HG03378 (cell line): ENCODE data around the gene CCDC50.

ENCODE experiments used
- ATAC-seq: cut with Tn5 transposase; IDR thresholded peaks from one replicate; pipeline ENCODE4 v1.9.1; 2021; ENCODE audit warnings: mild to moderate bottlenecking, moderate library complexity; ENCODE audit not compliant: unreplicated experiment

The CCDC50 gene

DNA sequence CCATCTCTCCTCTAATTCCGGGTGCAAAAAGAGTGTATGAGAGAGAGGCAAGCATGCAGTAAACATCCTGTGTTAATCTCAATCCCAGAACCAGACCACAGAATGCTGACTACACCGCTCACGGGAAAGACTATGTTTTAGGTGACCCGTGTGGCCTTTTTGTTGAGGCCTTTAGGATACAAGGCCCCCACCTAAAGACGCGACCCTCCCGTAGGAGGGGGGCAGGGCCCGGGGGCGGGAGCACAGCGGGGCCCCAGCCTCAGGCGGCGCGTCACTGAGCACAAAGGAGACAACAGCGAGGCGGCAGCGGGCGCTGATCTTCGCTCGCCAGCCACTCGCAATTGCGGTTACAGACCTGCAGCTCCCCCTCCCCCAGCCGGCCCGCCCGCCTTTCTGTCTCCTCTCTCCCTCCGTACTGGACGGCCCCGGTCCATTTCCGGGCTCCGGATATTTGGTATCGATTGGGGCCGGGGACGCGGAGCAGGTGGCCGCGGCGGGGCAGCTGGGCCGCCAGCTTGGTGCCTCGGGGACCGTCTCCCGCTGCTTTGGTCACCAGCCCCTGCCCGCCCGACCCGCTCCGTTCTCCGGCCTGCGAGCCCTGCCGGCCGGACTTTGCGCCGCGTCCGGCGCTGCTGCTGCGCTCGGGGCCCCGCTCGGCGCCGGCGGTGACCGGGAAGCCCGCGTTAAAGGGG lies at the start of gene CCDC50:
TSS of gene CCDC50 (plus strand) at position 433 of the 692 bp plus-strand sequence. CDS start 281 bp downstream, outside the sequence.
- peak; percentile 57 for ATAC-seq

DNA sequence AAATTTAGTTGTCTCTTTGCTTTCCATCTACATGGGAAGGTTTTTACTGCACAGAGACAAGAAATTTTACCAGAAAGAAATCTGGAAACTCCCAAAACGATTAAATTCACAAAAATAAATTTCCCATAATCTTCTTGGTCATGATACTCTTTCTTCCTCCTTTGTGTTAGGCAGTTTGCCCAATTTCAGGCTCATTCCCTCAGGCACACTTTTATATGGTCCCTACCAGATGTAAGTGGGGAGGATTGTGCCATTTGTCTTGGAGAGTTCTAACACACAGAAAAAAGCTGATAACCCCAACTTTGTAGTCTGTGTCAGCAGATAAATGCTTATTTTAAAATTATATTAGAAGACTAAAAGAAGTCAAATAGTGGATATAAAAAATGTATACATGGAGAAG lies 49.1 kb upstream of the CCDC50 start:
- no peak for ATAC-seq

DNA sequence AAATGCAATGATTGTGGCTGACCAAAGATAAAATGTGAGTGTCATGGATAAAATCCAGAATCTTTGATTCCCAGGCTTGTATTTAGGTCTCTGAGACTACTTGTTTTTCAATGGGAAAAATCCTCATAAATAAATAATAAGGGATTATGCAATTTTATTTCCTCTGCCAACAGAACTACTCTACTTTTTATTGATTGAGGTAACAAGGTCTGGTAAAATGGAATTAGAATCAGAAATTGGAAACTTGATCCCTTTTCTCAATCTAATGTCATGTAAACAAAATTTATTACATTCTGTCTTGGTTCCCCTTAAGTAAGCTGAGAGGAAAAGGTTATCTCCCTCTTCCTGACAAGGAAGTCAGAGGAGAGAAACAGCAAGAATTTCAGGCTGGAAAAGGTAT lies 48.3 kb upstream of the CCDC50 start:
- no peak for ATAC-seq

DNA sequence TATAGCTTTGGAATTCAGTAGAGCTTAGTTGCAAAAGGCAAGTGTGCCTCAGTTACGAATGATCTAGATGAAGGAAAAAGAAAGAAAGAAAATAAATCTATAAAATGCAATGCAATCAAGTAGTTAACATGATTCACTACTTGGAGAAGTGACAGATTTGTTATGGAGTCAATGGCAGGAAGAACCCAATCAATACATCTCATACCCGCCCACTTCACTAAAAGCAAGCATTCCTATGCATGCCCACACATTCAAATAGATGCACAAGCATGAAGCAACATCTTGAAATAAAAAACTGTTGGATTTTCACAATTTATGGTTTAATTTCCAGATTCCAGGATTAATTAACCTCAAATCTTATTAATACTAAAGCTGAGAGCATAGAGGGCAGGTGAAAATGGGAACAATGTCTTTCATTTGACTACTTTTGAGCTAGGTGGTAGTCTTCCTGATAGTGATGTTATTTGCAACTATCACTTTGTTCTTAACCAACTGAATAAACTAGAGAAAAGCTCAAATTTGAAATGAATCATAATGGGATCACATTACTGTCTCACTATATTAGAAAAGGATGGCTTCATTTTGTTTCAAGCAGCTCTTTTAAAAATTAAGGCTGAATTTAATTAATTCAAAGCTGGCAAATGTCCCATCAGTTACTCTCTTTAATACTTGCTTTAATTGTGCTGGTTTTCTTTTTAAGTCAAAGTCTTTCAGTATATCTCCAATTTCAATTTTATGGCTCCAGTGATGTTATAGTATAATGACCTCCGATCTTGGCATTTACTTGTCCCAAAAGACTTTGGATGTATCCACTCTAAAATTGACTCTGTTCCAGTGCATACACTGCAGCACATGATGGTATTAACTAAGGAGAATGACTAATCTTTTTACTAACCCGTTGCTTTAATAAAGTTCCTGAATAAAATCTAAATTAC lies 46.7 kb upstream of the CCDC50 start:
- ATAC-seq: peak; percentile 14

- peak; percentile 83 for ATAC-seq
Measured at GRCh38 chr3:191283400-191283799, 45.8 kb upstream of the CCDC50 start.

DNA sequence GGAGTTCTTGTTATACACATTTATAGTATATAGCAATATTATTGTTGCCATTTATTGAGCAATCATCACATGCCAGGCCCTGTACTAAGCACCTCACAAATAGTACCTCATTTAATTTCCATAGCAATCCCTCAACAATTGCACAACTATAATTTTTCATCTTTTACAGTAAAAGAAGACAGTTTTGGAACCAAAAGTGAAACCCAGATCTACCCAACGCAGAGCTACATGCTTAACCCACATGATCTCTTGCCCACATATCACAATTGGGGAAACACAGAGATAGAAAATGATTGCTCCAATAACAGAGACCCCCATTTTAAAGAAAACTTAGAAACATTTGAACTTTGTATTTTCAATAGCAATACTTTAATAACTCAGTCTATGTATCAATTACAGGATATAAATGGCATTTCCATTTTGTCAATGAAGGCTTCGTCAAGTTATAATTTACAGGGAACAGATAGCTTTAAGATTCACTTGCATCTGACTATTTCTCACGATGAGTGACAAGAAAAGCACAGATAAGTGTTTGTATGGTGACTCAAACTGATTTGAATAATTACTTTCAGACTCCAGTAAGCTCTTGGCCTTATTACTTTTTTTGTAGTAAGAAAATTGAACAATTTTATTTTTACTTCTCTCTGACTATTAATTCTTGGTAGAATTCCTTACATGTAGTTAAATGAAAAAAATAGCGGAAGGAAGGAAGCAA lies 38.7 kb upstream of the CCDC50 start:
- peak; percentile 86 for ATAC-seq

GRCh38 chr3:191292243-191293015 lies 36.8 kb upstream of the CCDC50 start:
- ATAC-seq: no peak

GRCh38 chr3:191294291-191294690 lies 34.9 kb upstream of the CCDC50 start:
- no peak for ATAC-seq

DNA sequence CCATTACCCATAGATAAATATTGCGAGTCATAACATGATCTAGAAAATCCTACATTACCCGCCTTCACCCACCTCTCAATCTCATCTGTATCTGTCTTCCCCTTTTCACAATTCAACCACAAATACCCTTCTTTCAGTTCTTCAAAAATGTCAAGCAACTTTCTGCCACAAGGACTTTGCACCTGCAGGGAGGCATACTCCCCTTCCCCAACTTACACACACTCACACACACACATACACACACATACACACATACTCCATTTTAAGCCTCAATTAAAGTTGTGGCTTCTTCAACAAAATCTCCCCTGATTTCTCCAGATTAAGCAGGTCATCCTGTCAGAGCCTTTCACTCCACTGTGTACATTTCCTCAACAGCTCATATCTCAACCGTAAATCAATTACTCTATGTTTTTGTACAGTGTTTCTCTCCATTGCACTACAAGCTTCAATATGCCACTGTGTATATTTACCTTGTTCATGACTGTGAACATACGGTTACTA lies 33.1 kb upstream of the CCDC50 start:
- peak; percentile 85 for ATAC-seq

GRCh38 chr3:191298846-191299245 lies 30.3 kb upstream of the CCDC50 start:
- ATAC-seq: no peak

- no peak for ATAC-seq
Measured at GRCh38 chr3:191300422-191300821, 28.8 kb upstream of the CCDC50 start.

DNA sequence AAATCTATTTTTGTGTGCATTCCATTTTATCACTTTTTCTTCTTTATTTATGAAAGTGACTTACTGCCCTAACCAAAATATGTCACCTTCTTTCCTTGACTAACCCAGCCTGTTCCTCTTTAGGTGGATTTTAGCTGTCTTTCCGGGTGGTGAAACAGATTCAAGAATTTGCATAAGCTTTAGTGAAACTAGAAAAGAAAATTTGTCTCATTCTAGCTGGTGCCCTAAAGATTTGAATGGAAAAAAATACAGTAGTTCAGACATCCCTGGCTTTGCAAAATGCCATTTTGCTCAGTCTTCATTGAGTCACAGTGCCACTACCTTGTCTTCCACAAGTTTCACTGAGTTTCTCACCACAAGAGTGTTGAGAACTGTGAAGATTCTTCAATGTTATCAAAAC lies 28.2 kb upstream of the CCDC50 start:
- ATAC-seq: peak; percentile 82

DNA sequence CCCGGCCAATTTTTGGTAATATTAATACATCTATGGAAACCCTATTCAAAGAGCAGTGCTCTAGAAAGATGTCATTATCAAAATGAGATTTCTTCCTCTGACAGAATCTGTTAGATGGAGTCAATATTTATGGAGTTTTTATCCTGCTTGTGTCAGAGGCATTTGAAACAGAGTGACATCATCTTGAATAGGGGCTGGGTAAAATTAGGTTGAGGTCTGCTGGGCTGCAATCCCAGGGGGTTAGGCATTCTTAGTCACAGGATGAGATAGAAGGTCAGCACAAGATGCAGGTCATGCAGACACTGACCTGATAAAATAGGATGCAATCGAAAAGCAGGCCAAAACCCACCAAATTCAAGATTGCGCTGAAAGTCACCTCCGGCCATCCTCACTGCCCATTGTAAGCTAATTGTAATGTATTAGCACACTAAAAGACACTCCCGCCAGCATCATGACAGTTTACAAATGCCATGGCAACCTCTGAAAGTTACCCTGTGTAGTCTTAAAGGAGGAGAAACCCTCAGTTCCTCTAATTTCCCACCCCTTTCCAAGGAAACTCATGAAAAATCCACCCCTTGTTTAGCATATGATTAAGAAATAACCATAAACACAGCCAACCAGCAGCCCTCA lies 27.3 kb upstream of the CCDC50 start:
- ATAC-seq: no peak

DNA sequence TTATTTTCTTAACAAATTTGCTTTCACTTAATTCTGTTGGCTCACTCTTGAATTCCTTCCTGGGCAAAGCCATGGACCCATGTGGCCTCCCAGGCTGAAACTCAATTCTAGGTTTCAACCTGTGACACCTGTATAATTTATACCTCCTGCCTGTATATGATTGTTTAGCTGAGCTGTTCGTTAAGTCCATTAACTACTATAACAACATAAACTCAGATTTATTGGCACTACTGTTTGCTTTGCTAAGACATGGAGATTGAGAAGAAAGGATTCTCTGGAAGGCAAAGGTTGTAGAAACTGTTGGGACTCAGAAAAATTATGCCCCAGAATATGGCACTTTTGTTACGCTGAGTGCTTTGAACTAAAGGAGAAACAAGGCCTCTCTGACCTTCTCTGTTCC lies 26.7 kb upstream of the CCDC50 start:
- ATAC-seq: no peak

GRCh38 chr3:191303596-191303995 lies 25.6 kb upstream of the CCDC50 start:
- no peak for ATAC-seq

DNA sequence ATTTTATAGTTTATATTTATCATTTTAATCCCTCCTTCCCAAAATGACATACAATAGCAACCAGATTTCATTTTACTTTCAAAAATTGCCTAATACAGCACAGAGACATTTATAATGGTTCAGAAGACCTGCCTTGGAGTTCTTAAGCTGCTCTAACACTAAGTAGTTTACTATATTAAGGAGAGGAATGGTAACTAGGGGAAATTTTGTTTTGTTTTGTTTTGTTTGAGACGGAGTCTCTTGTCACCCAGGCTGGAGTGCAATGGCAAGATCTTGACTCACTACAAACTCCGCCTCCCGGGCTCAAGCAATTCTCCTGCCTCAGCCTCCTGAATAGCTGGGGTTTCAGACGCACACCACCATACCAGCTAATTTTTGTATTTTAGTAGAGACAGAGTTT lies 22.8 kb upstream of the CCDC50 start:
- no peak for ATAC-seq

DNA sequence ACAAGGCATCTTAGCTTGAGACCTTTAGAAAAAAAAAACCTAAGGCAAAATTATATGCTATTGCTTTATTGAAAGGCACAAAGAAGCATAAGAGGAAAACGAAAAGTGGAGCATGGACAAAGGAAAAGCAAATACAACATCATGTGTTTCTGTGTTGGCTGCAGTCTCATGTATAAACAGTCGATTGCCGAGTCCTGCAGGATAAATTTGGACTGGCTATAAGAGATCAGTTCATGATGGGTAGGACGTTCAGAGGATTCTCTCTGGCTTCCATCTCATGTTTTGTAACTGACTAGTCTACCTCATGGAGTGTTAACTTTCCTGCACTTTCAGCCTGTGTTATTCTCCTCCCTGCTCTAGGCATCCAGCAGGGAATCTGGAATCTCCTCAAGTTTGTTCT lies 21.9 kb upstream of the CCDC50 start:
- ATAC-seq: no peak

- ATAC-seq: no peak
Measured at GRCh38 chr3:191313296-191313695, 15.9 kb upstream of the CCDC50 start.

DNA sequence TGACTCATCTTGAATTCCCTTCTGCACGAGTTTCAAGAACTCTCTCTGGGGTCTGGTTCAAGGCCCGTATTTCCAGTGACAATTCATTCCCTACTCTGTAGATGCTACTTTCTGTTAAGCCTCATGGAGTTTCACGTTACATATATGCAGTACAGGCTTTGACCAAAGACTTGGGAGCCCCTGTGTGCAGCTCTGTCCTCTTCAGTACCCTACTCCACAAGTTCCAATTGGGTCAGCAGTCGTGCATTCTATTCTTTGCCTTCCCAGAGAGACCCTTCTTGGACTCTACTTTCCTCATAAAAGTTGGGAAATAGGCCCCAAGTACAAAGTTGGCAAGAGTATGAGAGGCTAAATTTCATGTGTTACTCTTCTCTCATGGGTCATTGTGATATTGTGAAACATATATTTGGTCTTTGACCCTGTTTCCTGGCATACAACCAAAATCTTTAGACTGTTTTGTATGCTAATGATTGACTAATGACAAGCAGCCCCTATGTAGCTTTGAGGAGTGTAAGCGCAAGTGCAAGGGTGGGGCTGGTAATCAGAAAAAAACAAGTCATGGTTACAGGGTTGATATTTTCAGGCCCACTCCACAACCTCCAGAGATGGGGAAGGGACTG lies 15.0 kb upstream of the CCDC50 start:
- no peak for ATAC-seq
